Osteoblast (primary cell): ENCODE results near the gene PXK. TPM values are rescaled to one million over a fixed set of nuclear protein-coding genes. Genes with fewer than 3 reads are reported as not detected.
A peak's percentile ranks its signal among the peaks of the same experiment; 100 is the strongest.

ENCODE experiments used
- DNase-seq: peaks from one replicate; pipeline ENCODE4 v3.0.0; 2011; ENCODE audit warnings: low spot score, mixed read lengths; ENCODE audit not compliant: insufficient read length; ENCODE audit errors: missing footprints
- H2AFZ ChIP-seq: 2 replicates; pipeline ENCODE4 v1.6.0; 2011; ENCODE audit warnings: mild to moderate bottlenecking, low read length
- H3K27ac ChIP-seq: 2 replicates; pipeline ENCODE4 v1.5.1; 2011; ENCODE audit warnings: mild to moderate bottlenecking, low read depth, low read length, moderate library complexity
- H3K27me3 ChIP-seq: 2 replicates; pipeline ENCODE4 v1.6.0; 2012; ENCODE audit warnings: mild to moderate bottlenecking, control low read depth, inconsistent platforms, low read length, moderate library complexity; ENCODE audit not compliant: insufficient read depth
- H3K36me3 ChIP-seq: 2 replicates; pipeline ENCODE4 v1.5.1; 2011; ENCODE audit warnings: mild to moderate bottlenecking, low read length, control low read depth, moderate library complexity; ENCODE audit not compliant: insufficient read depth
- H3K4me1 ChIP-seq: 2 replicates; pipeline ENCODE4 v1.5.1; 2011; ENCODE audit warnings: mild to moderate bottlenecking, low read length, control low read depth, moderate library complexity; ENCODE audit not compliant: insufficient read depth
- H3K4me2 ChIP-seq: 2 replicates; pipeline ENCODE4 v1.6.0; 2011; ENCODE audit warnings: mild to moderate bottlenecking, low read length; ENCODE audit not compliant: insufficient read depth
- H3K4me3 ChIP-seq: fragments of 200-600 bp; sonication (generic); 3 replicates; pipeline ENCODE4 v1.5.1; 2012; ENCODE audit warnings: mild to moderate bottlenecking, low read length, inconsistent platforms; ENCODE audit not compliant: insufficient read depth
- H3K79me2 ChIP-seq: 2 replicates; pipeline ENCODE4 v1.6.0; 2012; ENCODE audit warnings: mild to moderate bottlenecking, low read length, control low read depth, inconsistent platforms; ENCODE audit not compliant: insufficient read depth
- H3K9me3 ChIP-seq: 2 replicates; pipeline ENCODE4 v1.5.1; 2011; ENCODE audit warnings: low read depth, low read length, control low read depth
- H4K20me1 ChIP-seq: 2 replicates; pipeline ENCODE4 v1.6.0; 2012; ENCODE audit warnings: mild to moderate bottlenecking, low read length, control low read depth; ENCODE audit not compliant: insufficient read depth
- total RNA-seq: library from RNA; depleted of rRNA; stranded (reverse); fragments of >200 nt; gene quantifications from 2 replicates; pipeline ENCODE4 v1.2.3, GENCODE V29; 2012
- TF ChIP-seq, protein P1 (sequence below): IDR thresholded peaks from 2 replicates; pipeline ENCODE4 v1.5.1; 2011; ENCODE audit warnings: mild to moderate bottlenecking, low read depth, low read length, moderate library complexity; ENCODE audit errors: extremely low read depth

Gene PXK
- total RNA-seq, 1 donor: 77.4 TPM

DNA sequence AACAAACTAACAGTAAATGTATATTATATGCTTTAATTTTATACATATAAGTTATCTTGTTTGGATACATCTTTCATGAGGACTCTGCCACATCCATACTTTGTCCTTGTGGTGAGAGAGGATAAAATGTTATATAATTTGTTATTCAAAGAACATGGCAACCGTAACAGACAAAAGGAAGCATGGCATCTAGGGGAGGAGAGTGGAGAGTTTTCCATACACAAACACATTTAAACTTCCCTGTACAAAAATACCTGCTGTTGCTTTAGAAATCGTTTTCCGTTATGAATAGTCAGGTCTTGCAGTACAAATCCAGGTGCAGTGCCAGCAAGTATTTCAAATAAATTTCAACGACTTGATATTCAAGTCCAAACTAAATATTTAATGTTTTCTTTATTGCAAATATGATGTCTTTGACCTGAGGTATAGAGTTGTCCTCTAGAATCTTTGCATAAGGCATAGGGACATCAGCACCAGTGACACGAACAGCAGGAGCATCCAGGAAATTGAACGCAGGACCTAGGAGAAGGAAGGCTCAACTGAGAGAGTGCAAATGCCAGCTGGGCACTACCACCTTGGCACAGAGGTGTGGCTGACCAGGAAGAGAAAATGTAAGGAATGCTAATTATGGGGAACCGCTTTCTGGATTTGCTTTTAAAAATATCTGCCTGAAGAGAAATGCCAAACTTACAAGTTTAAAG lies 95.1 kb downstream of the PXK start:
- Histone ChIP-seq H3K4me2 (no peak overlapping the region), H3K36me3 (peaks cover 79% of the 10 kb centered on the region), H3K27ac (no peak overlapping the region), H3K4me3 (no peak overlapping the region), H4K20me1 (peaks cover under 1% of the 10 kb centered on the region), H3K79me2 (peaks cover 17% of the 10 kb centered on the region), H2AFZ (no peak overlapping the region), H3K4me1 (peaks cover 17% of the 10 kb centered on the region), H3K9me3 (no peaks in the 10 kb centered on the region), H3K27me3 (no peaks in the 10 kb centered on the region)
- DNase-seq: no peak
- TF ChIP-seq, protein P1, sequence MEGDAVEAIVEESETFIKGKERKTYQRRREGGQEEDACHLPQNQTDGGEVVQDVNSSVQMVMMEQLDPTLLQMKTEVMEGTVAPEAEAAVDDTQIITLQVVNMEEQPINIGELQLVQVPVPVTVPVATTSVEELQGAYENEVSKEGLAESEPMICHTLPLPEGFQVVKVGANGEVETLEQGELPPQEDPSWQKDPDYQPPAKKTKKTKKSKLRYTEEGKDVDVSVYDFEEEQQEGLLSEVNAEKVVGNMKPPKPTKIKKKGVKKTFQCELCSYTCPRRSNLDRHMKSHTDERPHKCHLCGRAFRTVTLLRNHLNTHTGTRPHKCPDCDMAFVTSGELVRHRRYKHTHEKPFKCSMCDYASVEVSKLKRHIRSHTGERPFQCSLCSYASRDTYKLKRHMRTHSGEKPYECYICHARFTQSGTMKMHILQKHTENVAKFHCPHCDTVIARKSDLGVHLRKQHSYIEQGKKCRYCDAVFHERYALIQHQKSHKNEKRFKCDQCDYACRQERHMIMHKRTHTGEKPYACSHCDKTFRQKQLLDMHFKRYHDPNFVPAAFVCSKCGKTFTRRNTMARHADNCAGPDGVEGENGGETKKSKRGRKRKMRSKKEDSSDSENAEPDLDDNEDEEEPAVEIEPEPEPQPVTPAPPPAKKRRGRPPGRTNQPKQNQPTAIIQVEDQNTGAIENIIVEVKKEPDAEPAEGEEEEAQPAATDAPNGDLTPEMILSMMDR: no peak

DNA sequence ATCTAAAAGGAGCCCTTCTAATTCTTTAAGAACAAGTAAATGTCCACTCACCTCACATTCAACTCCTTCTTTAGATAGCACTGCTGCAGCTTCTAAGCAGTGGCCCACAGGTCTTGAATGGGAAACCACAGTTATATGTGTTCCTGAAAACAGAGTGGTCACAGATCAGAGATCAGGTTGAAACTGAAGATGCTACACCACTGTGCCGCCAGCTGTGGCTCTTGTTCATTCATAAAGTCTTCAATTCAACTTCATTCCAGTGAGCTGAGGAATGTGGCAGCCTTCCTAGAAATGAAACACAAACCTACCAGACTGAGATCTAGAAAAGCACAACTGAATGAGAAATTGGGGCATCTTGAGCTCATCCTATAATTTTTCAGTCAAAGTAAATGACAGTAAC lies 97.0 kb downstream of the PXK start:
- Histone ChIP-seq H3K4me3 (no peak overlapping the region), H4K20me1 (peaks cover 2% of the 10 kb centered on the region), H3K27ac (no peak overlapping the region), H2AFZ (no peak overlapping the region), H3K79me2 (peaks cover 25% of the 10 kb centered on the region), H3K36me3 (peaks cover 65% of the 10 kb centered on the region), H3K4me1 (peaks cover 26% of the 10 kb centered on the region), H3K9me3 (no peaks in the 10 kb centered on the region), H3K27me3 (no peaks in the 10 kb centered on the region), H3K4me2 (no peak overlapping the region)
- TF ChIP-seq, protein P1: no peak
- DNase-seq: no peak

- H3K79me2 ChIP-seq: peaks cover 25% of the 10 kb centered on the region
- H3K27ac ChIP-seq: peak overlapping the region; percentile 75
- H4K20me1 ChIP-seq: peaks cover 2% of the 10 kb centered on the region
- H3K9me3 ChIP-seq: no peaks in the 10 kb centered on the region
- peak overlapping the region; percentile 91 for H2AFZ ChIP-seq
- peak overlapping the region; percentile 99 for H3K4me2 ChIP-seq
- H3K4me1 ChIP-seq: peaks cover 34% of the 10 kb centered on the region
- peak overlapping the region; percentile 98 for H3K4me3 ChIP-seq
- peaks cover 40% of the 10 kb centered on the region for H3K36me3 ChIP-seq
- no peak for DNase-seq
- TF ChIP-seq, protein P1: no peak
- H3K27me3 ChIP-seq: no peaks in the 10 kb centered on the region
These were observed 100.2 kb downstream of the PXK start for GRCh38 chr3:58432905-58433304.

DNA sequence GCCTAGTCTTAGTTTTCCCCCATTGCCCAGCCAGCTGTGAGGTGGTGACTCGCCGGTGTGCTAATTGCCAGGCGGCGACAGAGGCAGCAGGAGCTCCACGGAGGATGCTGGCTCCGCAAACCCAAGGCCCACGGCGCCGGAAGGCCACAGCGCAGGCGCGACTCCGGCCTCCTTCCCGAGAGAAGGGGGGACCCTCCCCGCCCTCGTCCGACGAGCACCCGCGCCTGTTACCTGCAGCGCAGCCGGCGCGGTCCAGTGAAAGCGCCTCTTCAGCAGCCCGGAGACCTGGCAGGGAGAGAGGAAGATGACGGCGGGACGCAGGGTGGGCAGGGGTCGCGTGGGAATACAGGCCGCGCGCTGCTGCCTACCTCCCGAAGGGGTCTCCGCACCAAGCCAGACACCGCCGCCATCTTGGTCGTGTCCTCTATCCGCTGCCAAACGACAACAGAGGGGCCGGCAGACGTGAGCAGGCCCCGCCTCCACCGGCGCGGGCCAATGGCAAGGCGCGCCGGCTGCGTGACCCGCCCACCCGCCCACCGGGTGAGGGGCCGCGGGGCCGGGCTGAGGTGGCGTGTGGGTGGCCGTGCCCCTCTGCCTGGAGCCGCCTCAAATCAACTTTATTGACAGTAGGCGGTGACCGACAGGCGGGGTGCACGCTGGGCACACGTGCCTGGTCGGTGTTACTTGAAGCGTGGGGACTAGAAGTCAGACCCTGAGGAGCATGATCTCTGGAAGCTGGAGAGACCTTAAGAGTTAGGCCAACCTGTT lies 100.9 kb downstream of the PXK start, which contains the start of gene PDHB:
Gene PDHB (minus strand): TSS at position 433 of the 768 bp plus-strand sequence. CDS start 23 bp downstream, at position 410.
- Histone ChIP-seq H4K20me1 (peaks cover 2% of the 10 kb centered on the region), H2AFZ (peak within 1 kb of the TSS; percentile 91)

More for the DNA sequence above, 100.9 kb downstream of the PXK start, which contains the start of gene PDHB:
- Histone ChIP-seq H3K4me3 (peak within 1 kb of the TSS; percentile 98), H3K9me3 (no peaks in the 10 kb centered on the region), H3K4me2 (peak within 1 kb of the TSS; percentile 99), H3K4me1 (peaks cover 30% of the 10 kb centered on the region), H3K79me2 (peaks cover 25% of the 10 kb centered on the region), H3K36me3 (peaks cover 34% of the 10 kb centered on the region), H3K27me3 (no peaks in the 10 kb centered on the region), H3K27ac (peak within 1 kb of the TSS; percentile 75)
- TF ChIP-seq, protein P1: no peak
- DNase-seq: peak; percentile 98
